IMR-90 (cell line): Measurements from ENCODE around the gene ICAM4. TPM values are rescaled to one million over a fixed set of nuclear protein-coding genes. Genes with fewer than 3 reads are reported as not detected.

Experiments
- ATAC-seq: fragments of 200-7000 bp; cut with Tn5 transposase; 2 replicates; pipeline ENCODE4 v1.9.1; 2020; ENCODE audit warnings: low read depth, mild to moderate bottlenecking, moderate library complexity
- BruUV-seq: library from RNA; stranded (reverse); fragments of 400-500 nt; replicated peaks from 2 replicates; lab custom pipeline; 2021; lab: Mats Ljungman, UMichigan
- CTCF ChIA-PET: fragments of 300-600 bp; formaldehyde crosslinking; extraction: SDS; loops from one replicate; lab custom pipeline; 2021; ENCODE audit warnings: antibody characterized with exemption; lab: Yijun Ruan, JAX
- POLR2A ChIA-PET: fragments of 300-600 bp; sonication (Branson Sonifier 250); formaldehyde crosslinking; loops from one replicate; lab custom pipeline; 2022; ENCODE audit warnings: antibody characterized with exemption; ENCODE audit not compliant: unreplicated experiment; lab: Charles Lee
- DNase-seq: peaks from one replicate; pipeline ENCODE4 v3.0.0; 2013
- H2AFZ ChIP-seq: replicated peaks from 2 replicates; pipeline ENCODE3; 2013; ENCODE audit warnings: low read length, mild to moderate bottlenecking; ENCODE audit not compliant: poor library complexity
- H2AK5ac ChIP-seq: 2 replicates; pipeline ENCODE4 v1.6.1; 2013; ENCODE audit warnings: low read depth, low read length, inconsistent platforms
- H2AK9ac ChIP-seq: replicated peaks from 2 replicates; pipeline ENCODE3; 2013; ENCODE audit warnings: mild to moderate bottlenecking, low read depth, low read length, moderate library complexity; ENCODE audit not compliant: poor library complexity
- H2BK120ac ChIP-seq: 2 replicates; pipeline ENCODE4 v1.6.1; 2013; ENCODE audit warnings: low read depth, low read length, inconsistent platforms
- H2BK15ac ChIP-seq: 3 replicates; pipeline ENCODE4 v1.6.1; 2013; ENCODE audit warnings: low read depth, low read length, inconsistent platforms
- H2BK20ac ChIP-seq: 2 replicates; pipeline ENCODE4 v1.6.1; 2013; ENCODE audit warnings: low read depth, mild to moderate bottlenecking, inconsistent platforms, low read length, moderate library complexity
- H2BK5ac ChIP-seq: 2 replicates; pipeline ENCODE4 v1.6.1; 2013; ENCODE audit warnings: mild to moderate bottlenecking, low read depth, low read length, inconsistent platforms; ENCODE audit not compliant: poor library complexity, severe bottlenecking
- H3K14ac ChIP-seq: replicated peaks from 2 replicates; pipeline ENCODE4 v1.6.1; 2013; ENCODE audit warnings: low read depth, low read length, inconsistent platforms
- H3K18ac ChIP-seq: 2 replicates; pipeline ENCODE4 v1.6.1; 2013; ENCODE audit warnings: low read depth, low read length, control low read depth
- H3K23ac ChIP-seq: 2 replicates; pipeline ENCODE4 v1.6.1; 2013; ENCODE audit warnings: low read depth, low read length, inconsistent platforms
- H3K27ac ChIP-seq: 2 replicates; pipeline ENCODE4 v1.5.1; 2013; ENCODE audit warnings: mild to moderate bottlenecking, control low read depth, low read length; ENCODE audit not compliant: insufficient read depth
- H3K27me3 ChIP-seq: 2 replicates; pipeline ENCODE4 v1.6.1; 2013; ENCODE audit warnings: low read length; ENCODE audit not compliant: control insufficient read depth, insufficient read depth
- H3K36me3 ChIP-seq: 2 replicates; pipeline ENCODE4 v1.6.1; 2013; ENCODE audit warnings: low read length, mixed read lengths; ENCODE audit not compliant: control insufficient read depth, insufficient read depth
- H3K4ac ChIP-seq: 2 replicates; pipeline ENCODE4 v1.6.1; 2013; ENCODE audit warnings: low read depth, low read length, inconsistent platforms
- H3K4me1 ChIP-seq: 2 replicates; pipeline ENCODE4 v1.6.1; 2013; ENCODE audit warnings: low read length, mixed read lengths; ENCODE audit not compliant: control insufficient read depth, insufficient read depth
- H3K4me2 ChIP-seq: 2 replicates; pipeline ENCODE4 v1.6.1; 2013; ENCODE audit warnings: low read depth, mild to moderate bottlenecking, control low read depth, low read length, moderate library complexity
- H3K4me3 ChIP-seq: 2 replicates; pipeline ENCODE4 v1.5.1; 2013; ENCODE audit warnings: low read depth, mild to moderate bottlenecking, control low read depth, low read length, moderate library complexity; ENCODE audit not compliant: insufficient read depth
- H3K56ac ChIP-seq: 2 replicates; pipeline ENCODE4 v1.6.1; 2013; ENCODE audit warnings: low read length, inconsistent platforms; ENCODE audit not compliant: insufficient read depth; ENCODE audit errors: extremely low read depth
- H3K79me1 ChIP-seq, 2 experiments: 2 replicates each; pipeline ENCODE4 v1.6.1; 2013; ENCODE audit warnings: low read length in 2 of 2, inconsistent platforms in 1 of 2, low read depth in 1 of 2
- H3K9ac ChIP-seq: 2 replicates; pipeline ENCODE4 v1.6.1; 2013; ENCODE audit warnings: low read depth, low read length, control low read depth
- H3K9me1 ChIP-seq: 2 replicates; pipeline ENCODE4 v1.6.1; 2013; ENCODE audit warnings: low read length, inconsistent platforms; ENCODE audit not compliant: insufficient read depth
- H3K9me3 ChIP-seq: 2 replicates; pipeline ENCODE4 v1.6.1; 2013; ENCODE audit warnings: low read length; ENCODE audit not compliant: control insufficient read depth, insufficient read depth
- H4K20me1 ChIP-seq: 2 replicates; pipeline ENCODE4 v1.6.1; 2013; ENCODE audit warnings: low read length, inconsistent platforms; ENCODE audit not compliant: insufficient read depth
- H4K5ac ChIP-seq: 2 replicates; pipeline ENCODE4 v1.6.1; 2013; ENCODE audit warnings: mild to moderate bottlenecking, low read depth, low read length, control low read depth
- H4K8ac ChIP-seq, 2 experiments: 2 replicates each; pipeline ENCODE4 v1.6.1; 2013; ENCODE audit warnings: low read depth in 2 of 2, low read length in 2 of 2, control low read depth in 1 of 2, inconsistent platforms in 1 of 2
- H4K91ac ChIP-seq: 2 replicates; pipeline ENCODE4 v1.6.1; 2013; ENCODE audit warnings: low read depth, low read length, inconsistent platforms; ENCODE audit not compliant: insufficient read depth
- BHLHE40 ChIP-seq: fragments of 150-350 bp; IDR thresholded peaks from 2 replicates; pipeline ENCODE4 v1.6.1; 2016; ENCODE audit warnings: mild to moderate bottlenecking, low read depth, low read length
- CEBPB ChIP-seq: IDR thresholded peaks from 2 replicates; pipeline ENCODE4 v1.6.1; 2012; ENCODE audit warnings: low read depth, low read length, improper control_type of control experiment
- CHD1 ChIP-seq: IDR thresholded peaks from 2 replicates; pipeline ENCODE4 v1.6.1; 2012; ENCODE audit warnings: low read depth, low read length, improper control_type of control experiment
- FOS ChIP-seq: fragments of 150-350 bp; IDR thresholded peaks from 2 replicates; pipeline ENCODE4 v1.6.1; 2016; ENCODE audit warnings: low read depth, low read length
- MAFK ChIP-seq: IDR thresholded peaks from 2 replicates; pipeline ENCODE4 v1.6.1; 2012; ENCODE audit warnings: low read depth, low read length, improper control_type of control experiment
- MXI1 ChIP-seq: IDR thresholded peaks from 2 replicates; pipeline ENCODE4 v1.6.1; 2012; ENCODE audit warnings: low read depth, mild to moderate bottlenecking, low read length, moderate library complexity, borderline replicate concordance
- RAD21 ChIP-seq: IDR thresholded peaks from 2 replicates; pipeline ENCODE4 v1.6.1; 2012; ENCODE audit warnings: low read length, improper control_type of control experiment
- RCOR1 ChIP-seq: IDR thresholded peaks from 2 replicates; pipeline ENCODE4 v1.6.1; 2012; ENCODE audit warnings: mild to moderate bottlenecking, low read length, improper control_type of control experiment; ENCODE audit not compliant: insufficient replicate concordance
- RFX5 ChIP-seq: IDR thresholded peaks from 2 replicates; pipeline ENCODE4 v1.8.0; 2012; ENCODE audit warnings: low read depth, mild to moderate bottlenecking, low read length, moderate library complexity
- WGBS, 2 experiments: methylation state at CpG; one replicate each; pipeline versions ENCODE4 v1.1.5 to v1.1.7; 2013; ENCODE audit warnings: missing lambda C conversion rate in 2 of 2; ENCODE audit not compliant: insufficient read length in 1 of 2; ENCODE audit errors: extremely low coverage in 2 of 2; 5-methylcytosine and 5-hydroxymethylcytosine counted together
- dilution Hi-C: fragments of 300-500 bp; cut with HindIII; formaldehyde crosslinking; loops from one replicate; pipeline ENCODE4 v1.14.3; 2018; ENCODE audit warnings: low sequenced_read_pairs; ENCODE audit not compliant: unreplicated experiment
- in situ Hi-C: fragments of 300-500 bp; cut with MboI; formaldehyde crosslinking; loops from 3 replicates; pipeline ENCODE4 v1.14.3; 2019; ENCODE audit warnings: low sequenced_read_pairs, inconsistent platforms, mixed read lengths
- intact Hi-C: fragments of 100-400 bp; cut with micrococcal nuclease; formaldehyde crosslinking; loops from 2 replicates; pipeline ENCODE4 v1.10.0; 2022
- polyA plus RNA-seq, 3 experiments: library from polyadenylated mRNA; depleted of rRNA; stranded (reverse); fragments of >200 nt; gene quantifications; 2 replicates each; pipeline ENCODE4 v1.2.3, GENCODE V29; 2012; ENCODE audit warnings: low replicate concordance in 1 of 3
- total RNA-seq: library from RNA; depleted of rRNA; stranded (reverse); fragments of >200 nt; gene quantifications from 2 replicates; pipeline ENCODE4 v1.2.3, GENCODE V29; 2012
- TF ChIP-seq, protein P1 (sequence below): fragments of 150-350 bp; IDR thresholded peaks from 2 replicates; pipeline ENCODE4 v1.6.1; 2016; ENCODE audit warnings: low read depth, mild to moderate bottlenecking, low read length, moderate library complexity, borderline replicate concordance
- TF ChIP-seq, protein P2 (sequence below): fragments of 150-350 bp; IDR thresholded peaks from 2 replicates; pipeline ENCODE4 v1.6.1; 2017; ENCODE audit warnings: mild to moderate bottlenecking, antibody characterized with exemption, low read length, low read depth

Gene ICAM4
- total and polyA plus RNA-seq, 2 of the 4 experiments (the other 2 are of a cell fraction): 2.3 to 4.0 TPM

DNA sequence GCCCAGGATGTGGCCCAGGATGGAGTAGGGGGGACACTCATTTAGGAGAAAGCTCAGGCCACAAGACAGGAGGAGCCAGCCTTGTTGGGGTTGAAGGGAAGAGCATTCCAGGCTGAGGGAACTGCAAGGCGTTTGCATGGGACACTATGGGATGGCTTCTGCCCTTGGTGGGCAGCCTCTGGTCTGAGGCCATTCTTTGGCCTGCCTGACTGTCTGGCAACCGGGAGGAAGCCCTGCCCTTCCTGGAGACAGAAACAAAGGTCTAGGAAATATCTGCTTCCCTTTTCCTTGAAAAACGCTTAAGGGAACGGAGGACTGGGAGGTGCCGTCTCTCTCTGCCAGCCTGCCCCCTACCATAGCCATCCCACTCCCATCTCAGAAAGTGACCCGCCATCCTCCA lies 18.7 kb upstream of the ICAM4 start:
- ChIA-PET POLR2A (no interaction called here), CTCF (interaction anchor here (0.6 to 1.8 kb wide), 2 partner anchors 121 to 122 kb away, joined by 3 to 12 read pairs; no protein-coding TSS in a partner anchor)
- H3K4me1 ChIP-seq: peaks cover 3% of the 10 kb centered on the region; the same call in 1 of the 2 replicates
- H3K4me2 ChIP-seq: no peak overlapping the region
- TF ChIP-seq RAD21: no peak
- no peak for TF ChIP-seq MAFK
- no peak for TF ChIP-seq CEBPB
- TF ChIP-seq, protein P1, sequence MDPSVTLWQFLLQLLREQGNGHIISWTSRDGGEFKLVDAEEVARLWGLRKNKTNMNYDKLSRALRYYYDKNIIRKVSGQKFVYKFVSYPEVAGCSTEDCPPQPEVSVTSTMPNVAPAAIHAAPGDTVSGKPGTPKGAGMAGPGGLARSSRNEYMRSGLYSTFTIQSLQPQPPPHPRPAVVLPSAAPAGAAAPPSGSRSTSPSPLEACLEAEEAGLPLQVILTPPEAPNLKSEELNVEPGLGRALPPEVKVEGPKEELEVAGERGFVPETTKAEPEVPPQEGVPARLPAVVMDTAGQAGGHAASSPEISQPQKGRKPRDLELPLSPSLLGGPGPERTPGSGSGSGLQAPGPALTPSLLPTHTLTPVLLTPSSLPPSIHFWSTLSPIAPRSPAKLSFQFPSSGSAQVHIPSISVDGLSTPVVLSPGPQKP: no peak
- TF ChIP-seq, protein P2, sequence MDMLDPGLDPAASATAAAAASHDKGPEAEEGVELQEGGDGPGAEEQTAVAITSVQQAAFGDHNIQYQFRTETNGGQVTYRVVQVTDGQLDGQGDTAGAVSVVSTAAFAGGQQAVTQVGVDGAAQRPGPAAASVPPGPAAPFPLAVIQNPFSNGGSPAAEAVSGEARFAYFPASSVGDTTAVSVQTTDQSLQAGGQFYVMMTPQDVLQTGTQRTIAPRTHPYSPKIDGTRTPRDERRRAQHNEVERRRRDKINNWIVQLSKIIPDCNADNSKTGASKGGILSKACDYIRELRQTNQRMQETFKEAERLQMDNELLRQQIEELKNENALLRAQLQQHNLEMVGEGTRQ: no peak
- TF ChIP-seq RCOR1: no peak
- TF ChIP-seq RFX5: no peak
- no peak for TF ChIP-seq CHD1
- TF ChIP-seq MXI1: no peak
- TF ChIP-seq FOS: no peak
- TF ChIP-seq BHLHE40: no peak
- WGBS, 2 experiments: 66% methylated on average over 4 of the region's 6 CpGs; no CpG with 5 or more reads in 1 of the 2 experiments
- H3K27me3 ChIP-seq: no peaks in the 10 kb centered on the region; the same call in 1 of the 2 replicates
- H4K20me1 ChIP-seq: no peaks in the 10 kb centered on the region
- no peak overlapping the region for H4K8ac ChIP-seq
- no peaks in the 10 kb centered on the region for H3K9me3 ChIP-seq
- no peak overlapping the region for H2BK20ac ChIP-seq
- DNase-seq (no peak), ATAC-seq (no peak)
- H2AFZ ChIP-seq: no peak overlapping the region
- no peak overlapping the region for H3K4ac ChIP-seq
- in situ Hi-C loops (no loop called here), dilution Hi-C loops (no loop called here), intact Hi-C loops (loop anchor here (2.0 kb wide), 1 partner anchor 67 kb away; no protein-coding TSS in a partner anchor)
- H4K5ac ChIP-seq: no peak overlapping the region
- no peak overlapping the region for H3K4me3 ChIP-seq
- no peak overlapping the region for H3K9ac ChIP-seq
- no peak overlapping the region for H2BK120ac ChIP-seq
- H3K27ac ChIP-seq: no peak overlapping the region
- H3K23ac ChIP-seq: no peak overlapping the region
- no peak overlapping the region for H3K18ac ChIP-seq
- H2BK5ac ChIP-seq: no peak overlapping the region
- H3K9me1 ChIP-seq: no peaks in the 10 kb centered on the region
- H3K36me3 ChIP-seq: no peaks in the 10 kb centered on the region
- BruUV-seq: no TSS peak
- H3K14ac ChIP-seq: no peak overlapping the region
- no peak overlapping the region for H2BK15ac ChIP-seq
- H3K56ac ChIP-seq: no peak overlapping the region
- no peak overlapping the region for H2AK9ac ChIP-seq
- no peak overlapping the region for H4K91ac ChIP-seq
- H3K79me1 ChIP-seq: 0 out of 4 replicates have a peak, but pooled peaks cover 0 to 6% of the 10 kb centered on the region in 2 experiments
- no peak overlapping the region for H2AK5ac ChIP-seq
